MM.1S (cell line): ENCODE data around the gene AGBL1.

Experiments
- DNase-seq: peaks from one replicate; pipeline ENCODE4 v3.0.0-alpha.2; 2015
- H2AFZ ChIP-seq: fragments of 300-600 bp; sonication (generic); 2 replicates; pipeline ENCODE4 v1.6.0; 2016; ENCODE audit warnings: antibody characterized with exemption, low read length
- H3F3A ChIP-seq: fragments of 300-600 bp; sonication (generic); 2 replicates; pipeline ENCODE4 v1.6.1; 2016; ENCODE audit warnings: mild to moderate bottlenecking, antibody characterized with exemption, low read length, moderate library complexity, mixed read lengths; ENCODE audit not compliant: insufficient read depth
- H3K27ac ChIP-seq: fragments of 300-600 bp; sonication (generic); 2 replicates; pipeline ENCODE4 v1.5.1; 2016; ENCODE audit warnings: mild to moderate bottlenecking, low read length
- H3K27me3 ChIP-seq: fragments of 300-600 bp; sonication (generic); replicated peaks from 2 replicates; pipeline ENCODE4 v1.6.0; 2016; ENCODE audit warnings: low read length; ENCODE audit not compliant: insufficient read depth
- H3K36me3 ChIP-seq: fragments of 300-600 bp; sonication (generic); replicated peaks from 2 replicates; pipeline ENCODE4 v1.6.1; 2016; ENCODE audit warnings: mild to moderate bottlenecking, low read length, mixed read lengths; ENCODE audit not compliant: insufficient read depth
- H3K4me1 ChIP-seq: fragments of 300-600 bp; sonication (generic); 2 replicates; pipeline ENCODE4 v1.6.1; 2016; ENCODE audit warnings: low read length, mixed read lengths
- H3K4me2 ChIP-seq: fragments of 300-600 bp; sonication (generic); 2 replicates; pipeline ENCODE4 v1.6.0; 2016; ENCODE audit warnings: low read depth, low read length
- H3K4me3 ChIP-seq: fragments of 300-600 bp; sonication (generic); 2 replicates; pipeline ENCODE4 v1.5.1; 2016; ENCODE audit warnings: low read length, mixed read lengths
- H3K79me2 ChIP-seq: fragments of 300-600 bp; sonication (generic); 2 replicates; pipeline ENCODE4 v1.6.1; 2016; ENCODE audit warnings: mixed run types, low read length, mixed read lengths
- H3K9ac ChIP-seq: fragments of 300-600 bp; sonication (generic); 2 replicates; pipeline ENCODE4 v1.6.1; 2016; ENCODE audit warnings: low read length, mixed read lengths
- H3K9me2 ChIP-seq: fragments of 300-600 bp; sonication (generic); replicated peaks from 2 replicates; pipeline ENCODE4 v1.6.1; 2016; ENCODE audit warnings: mild to moderate bottlenecking, low read length, mixed read lengths; ENCODE audit not compliant: insufficient read depth
- H3K9me3 ChIP-seq: fragments of 300-600 bp; sonication (generic); replicated peaks from 2 replicates; pipeline ENCODE4 v1.6.1; 2016; ENCODE audit warnings: mild to moderate bottlenecking, low read length, mixed read lengths; ENCODE audit not compliant: insufficient read depth
- H4K20me1 ChIP-seq: fragments of 300-600 bp; sonication (generic); 2 replicates; pipeline ENCODE4 v1.6.1; 2016; ENCODE audit warnings: mild to moderate bottlenecking, low read length, moderate library complexity, mixed read lengths; ENCODE audit not compliant: insufficient read depth
- CTCF ChIP-seq: fragments of 300-600 bp; sonication (generic); IDR thresholded peaks from 2 replicates; pipeline ENCODE4 v1.5.1; 2016; ENCODE audit warnings: antibody characterized with exemption, low read length, mixed read lengths
- EZH2 ChIP-seq: fragments of 300-600 bp; sonication (generic); optimal IDR thresholded peaks from 2 replicates; pipeline ENCODE3; 2017; ENCODE audit warnings: low read depth, mild to moderate bottlenecking, antibody characterized with exemption, low read length, mixed read lengths
- EZH2phosphoT487 ChIP-seq: fragments of 300-600 bp; sonication (generic); IDR thresholded peaks from 2 replicates; pipeline ENCODE4 v1.6.1; 2018; ENCODE audit warnings: antibody characterized with exemption, low read length

The AGBL1 gene

GRCh38 chr15:86162172-86162591, 82.5 kb downstream of the AGBL1 start:
- no peaks in the 10 kb centered on the region for H4K20me1 ChIP-seq
- H3K4me1 ChIP-seq: peaks cover 12% of the 10 kb centered on the region
- H3K9me3 ChIP-seq: no peaks in the 10 kb centered on the region
- H3K4me3 ChIP-seq: no peak overlapping the region
- H3K79me2 ChIP-seq: no peaks in the 10 kb centered on the region
- no peak overlapping the region for H3K27ac ChIP-seq
- H3K27me3 ChIP-seq: no peaks in the 10 kb centered on the region
- TF ChIP-seq EZH2: no peak
- TF ChIP-seq CTCF: no peak
- TF ChIP-seq EZH2phosphoT487: no peak
- H3K4me2 ChIP-seq: no peak overlapping the region
- DNase-seq: peak; percentile 11
- H2AFZ ChIP-seq: no peak overlapping the region
- H3F3A ChIP-seq: no peaks in the 10 kb centered on the region
- H3K9me2 ChIP-seq: no peaks in the 10 kb centered on the region
- no peak overlapping the region for H3K9ac ChIP-seq
- H3K36me3 ChIP-seq: no peaks in the 10 kb centered on the region

- no peak for DNase-seq
- Histone ChIP-seq H4K20me1 (no peaks in the 10 kb centered on the region), H3K9ac (no peak overlapping the region), H3K36me3 (no peaks in the 10 kb centered on the region), H3K9me3 (no peaks in the 10 kb centered on the region), H3K27ac (no peak overlapping the region), H3K4me2 (no peak overlapping the region), H3K27me3 (no peaks in the 10 kb centered on the region), H3K79me2 (no peaks in the 10 kb centered on the region), H3K9me2 (no peaks in the 10 kb centered on the region), H2AFZ (no peak overlapping the region), H3K4me3 (no peak overlapping the region), H3F3A (no peaks in the 10 kb centered on the region), H3K4me1 (peaks cover 12% of the 10 kb centered on the region)
- TF ChIP-seq EZH2 (no peak), EZH2phosphoT487 (no peak), CTCF (no peak)
These were observed 83.0 kb downstream of the AGBL1 start for GRCh38 chr15:86162641-86163040.

- H3K9ac ChIP-seq: no peak overlapping the region
- no peak overlapping the region for H3K4me2 ChIP-seq
- no peaks in the 10 kb centered on the region for H3K36me3 ChIP-seq
- no peak for DNase-seq
- H3K9me2 ChIP-seq: no peaks in the 10 kb centered on the region
- H3K4me1 ChIP-seq: peaks cover 12% of the 10 kb centered on the region
- H3F3A ChIP-seq: no peaks in the 10 kb centered on the region
- H4K20me1 ChIP-seq: no peaks in the 10 kb centered on the region
- no peaks in the 10 kb centered on the region for H3K79me2 ChIP-seq
- no peak for TF ChIP-seq EZH2
- no peak for TF ChIP-seq CTCF
- TF ChIP-seq EZH2phosphoT487: no peak
- H3K9me3 ChIP-seq: no peaks in the 10 kb centered on the region
- no peak overlapping the region for H2AFZ ChIP-seq
- H3K27me3 ChIP-seq: no peaks in the 10 kb centered on the region
- H3K27ac ChIP-seq: no peak overlapping the region
- no peak overlapping the region for H3K4me3 ChIP-seq
These were observed 84.1 kb downstream of the AGBL1 start for GRCh38 chr15:86163816-86164215.
